Measurements from ENCODE around the gene MAN1C1.
A peak's percentile ranks its signal among the peaks of the same experiment; 100 is the strongest.

MAN1C1 gene

DNA sequence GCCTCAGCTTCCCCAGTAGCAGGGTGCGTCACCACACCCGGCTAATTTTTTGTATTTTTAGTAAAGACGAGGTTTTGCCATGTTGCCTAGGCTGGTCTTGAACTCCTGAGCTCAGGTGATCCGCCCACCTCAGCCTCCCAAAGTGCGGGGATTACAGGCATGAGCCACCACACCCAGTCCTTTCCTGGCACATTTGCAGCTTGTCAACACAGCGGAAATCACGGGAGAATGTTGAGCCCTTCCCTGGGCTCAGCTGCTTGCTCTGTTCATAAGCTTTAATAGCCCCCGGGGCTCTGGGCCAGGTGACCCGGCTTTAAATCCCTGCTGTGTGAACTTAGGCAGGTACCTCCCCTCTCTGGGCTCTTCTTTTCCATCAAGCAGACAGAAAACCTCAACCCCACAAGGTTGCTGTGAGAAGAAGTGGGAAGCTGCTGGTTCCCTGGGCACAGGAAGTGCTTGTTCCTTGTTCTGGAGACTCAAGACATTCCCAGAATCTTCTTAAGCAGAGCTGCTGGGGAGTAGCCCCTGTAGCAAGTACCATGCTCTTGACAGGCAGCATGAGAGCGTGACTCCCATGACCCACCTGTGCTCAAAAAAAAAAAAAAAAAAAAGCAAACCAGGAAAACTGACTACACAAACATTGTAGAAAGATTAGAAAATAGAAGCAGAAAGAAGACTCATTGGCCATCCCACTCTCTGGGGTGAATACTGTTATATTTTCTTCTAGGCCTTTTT, 168.9 kb downstream of the MAN1C1 start:
- DNase-seq, result no peak

DNA sequence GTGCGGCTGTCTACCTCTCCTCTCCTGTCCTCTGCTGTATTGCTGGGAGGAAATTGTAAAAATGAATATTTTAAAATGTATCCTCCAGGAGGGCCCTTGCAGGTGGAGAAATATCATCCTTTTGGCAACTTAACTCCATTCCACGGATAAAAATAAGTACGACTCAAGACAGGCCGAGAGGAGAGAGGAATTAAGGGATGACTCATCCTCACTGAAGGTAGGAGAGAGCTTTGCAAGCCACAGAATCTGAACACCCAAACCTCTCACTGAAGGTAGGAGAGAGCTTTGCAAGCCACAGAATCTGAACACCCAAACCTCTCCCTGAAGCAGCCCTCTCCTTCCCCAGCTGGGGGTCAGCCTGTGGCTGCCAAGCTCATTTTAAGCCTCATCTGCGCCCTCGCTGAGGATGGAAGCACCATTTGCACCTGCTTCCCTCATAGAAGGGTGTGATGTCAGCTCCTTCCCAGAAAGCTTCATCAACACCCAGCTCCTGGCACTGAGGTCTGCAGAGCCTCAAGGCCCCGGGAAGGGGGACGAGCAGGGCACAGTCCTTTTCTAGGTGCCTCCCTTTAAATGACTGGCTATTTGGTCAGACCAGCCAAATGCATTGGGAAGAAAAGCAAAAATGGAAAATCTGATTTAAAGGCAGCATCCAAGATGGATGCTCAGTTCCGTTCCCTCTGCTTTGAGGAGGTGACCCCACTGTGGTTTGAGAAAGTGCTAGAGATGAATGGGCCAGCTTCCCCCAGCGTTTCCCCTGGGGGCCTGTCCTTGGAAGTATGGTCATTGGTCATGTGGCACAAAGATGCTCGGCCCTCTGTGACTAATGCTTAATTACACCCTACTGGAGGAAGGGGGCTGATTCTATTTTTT, 170.5 kb downstream of the MAN1C1 start:
- no peak for DNase-seq

DNA sequence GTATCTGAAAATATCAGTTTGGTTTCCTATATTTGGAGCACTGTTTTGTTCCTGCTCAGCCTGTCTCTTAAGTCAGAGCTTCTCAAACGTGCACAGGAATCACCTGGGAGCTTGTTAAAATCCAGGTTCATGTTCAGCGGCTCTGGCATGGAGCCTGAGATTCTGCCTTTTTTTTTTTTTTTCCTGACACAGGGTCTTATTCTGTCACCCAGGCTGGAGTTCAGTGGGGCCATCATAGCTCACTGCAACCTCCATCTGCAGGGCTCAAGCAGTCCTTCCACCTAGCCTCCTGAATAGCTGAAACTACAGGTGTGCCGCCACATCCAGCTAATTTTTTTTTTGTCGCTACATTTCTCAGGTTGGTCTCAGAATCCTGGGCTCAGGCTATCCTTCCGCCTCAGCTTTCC, 171.2 kb downstream of the MAN1C1 start:
- no peak for DNase-seq

DNA sequence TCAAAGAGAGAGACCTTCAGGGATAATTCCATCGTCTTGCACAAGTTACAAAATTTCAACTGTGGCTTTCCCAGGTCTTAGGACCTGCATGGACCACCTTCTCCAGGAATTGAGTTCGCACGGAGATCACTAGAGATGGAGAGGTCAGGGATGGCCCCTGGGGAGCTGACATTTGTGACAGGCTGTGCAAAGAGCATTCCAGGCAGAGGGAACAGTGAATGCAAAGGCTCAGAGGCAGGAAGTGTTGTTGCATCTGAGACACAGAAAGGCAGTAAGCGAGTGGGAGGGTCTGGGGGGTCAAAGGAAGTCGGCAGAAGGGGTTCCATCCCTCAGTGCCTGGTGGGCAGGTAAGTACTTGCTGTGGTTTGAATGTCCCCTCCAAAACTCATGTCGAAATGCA, 173.9 kb downstream of the MAN1C1 start:
- DNase-seq, result no peak

DNA sequence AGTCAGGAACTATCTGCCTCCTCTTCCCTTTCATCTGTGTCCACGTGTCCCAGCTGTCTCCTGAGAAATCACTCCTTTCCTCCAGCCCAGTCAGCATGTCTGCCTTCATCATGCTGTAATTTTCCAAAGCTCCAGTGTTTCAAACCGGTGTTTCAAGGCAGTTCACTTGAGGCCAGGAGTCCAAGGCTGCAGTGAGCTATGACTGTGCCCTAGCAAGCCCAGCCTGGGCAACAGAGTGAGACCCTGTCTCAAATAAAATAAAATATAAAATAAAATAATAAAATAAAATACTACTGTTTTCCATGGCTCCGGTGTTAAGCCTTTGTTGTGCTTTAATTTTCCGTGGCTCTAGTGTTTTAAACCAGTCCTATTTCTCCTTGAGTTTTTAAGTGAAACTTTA, 175.5 kb downstream of the MAN1C1 start:
- no peak for DNase-seq

DNA sequence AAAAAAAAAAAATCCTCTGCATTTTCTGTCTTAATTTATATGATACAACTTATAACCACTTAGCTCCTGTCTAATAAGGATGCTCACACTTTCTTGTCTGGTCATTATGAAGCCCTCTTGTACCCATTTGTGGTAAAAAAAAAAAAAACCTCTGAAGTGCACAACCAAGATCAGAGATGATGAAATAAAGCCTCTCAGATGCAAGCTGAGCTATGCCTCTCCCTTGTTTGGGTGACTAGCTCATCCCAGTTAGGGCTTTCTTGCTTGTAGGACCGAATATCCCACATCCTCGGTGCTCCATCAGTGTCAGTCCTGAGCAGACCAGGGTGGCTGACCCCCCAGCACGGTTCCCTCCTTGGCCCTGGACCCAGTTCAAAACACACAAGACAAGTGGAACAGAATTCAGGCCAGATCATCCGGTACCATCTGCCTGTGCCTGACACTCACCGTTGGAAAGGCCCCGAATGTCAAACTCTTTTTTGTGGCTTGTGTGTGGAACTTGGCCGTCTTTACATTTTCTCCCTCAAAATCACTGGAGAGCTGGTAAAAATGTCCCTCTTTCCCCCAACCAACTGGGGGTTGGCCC, 177.1 kb downstream of the MAN1C1 start:
- no peak for DNase-seq

DNA sequence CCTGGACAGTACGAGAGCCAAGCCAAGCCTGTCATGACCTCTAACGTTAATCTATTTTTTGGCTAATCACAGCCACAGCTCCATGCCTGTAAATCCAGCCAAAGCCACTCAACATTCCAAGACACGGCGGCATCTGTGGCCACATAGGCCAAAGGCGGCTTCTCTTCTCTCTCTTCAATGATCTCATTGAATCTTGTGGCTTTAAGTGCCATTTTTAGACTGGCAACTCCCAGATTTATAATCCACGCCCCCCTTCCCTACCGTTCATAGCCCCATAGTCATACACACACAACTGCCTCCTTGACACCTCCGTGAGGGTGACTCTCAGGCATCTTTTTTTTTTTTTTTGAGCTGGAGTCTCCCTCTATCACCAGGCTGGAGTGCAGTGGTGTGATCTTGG, 177.7 kb downstream of the MAN1C1 start:
- no peak for DNase-seq

DNA sequence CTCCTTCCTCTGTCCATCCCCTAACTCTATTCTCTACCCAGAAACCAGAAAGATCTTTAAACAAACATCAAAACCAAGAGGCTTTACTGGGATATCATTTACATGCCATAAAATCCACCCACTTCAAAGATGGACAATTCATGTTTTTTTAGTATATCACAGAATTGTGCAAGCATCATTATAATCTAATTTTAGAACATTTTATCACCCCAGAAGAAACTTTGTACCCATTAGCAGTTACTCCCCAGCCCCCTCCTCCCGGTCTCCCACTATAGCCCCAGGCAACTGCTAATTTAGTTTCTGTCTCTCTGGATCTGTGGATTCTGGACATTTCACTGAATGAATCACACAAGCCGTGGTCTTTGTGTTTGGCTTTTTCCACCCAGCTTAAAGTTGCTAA, 178.6 kb downstream of the MAN1C1 start:
- DNase-seq, result no peak

DNA sequence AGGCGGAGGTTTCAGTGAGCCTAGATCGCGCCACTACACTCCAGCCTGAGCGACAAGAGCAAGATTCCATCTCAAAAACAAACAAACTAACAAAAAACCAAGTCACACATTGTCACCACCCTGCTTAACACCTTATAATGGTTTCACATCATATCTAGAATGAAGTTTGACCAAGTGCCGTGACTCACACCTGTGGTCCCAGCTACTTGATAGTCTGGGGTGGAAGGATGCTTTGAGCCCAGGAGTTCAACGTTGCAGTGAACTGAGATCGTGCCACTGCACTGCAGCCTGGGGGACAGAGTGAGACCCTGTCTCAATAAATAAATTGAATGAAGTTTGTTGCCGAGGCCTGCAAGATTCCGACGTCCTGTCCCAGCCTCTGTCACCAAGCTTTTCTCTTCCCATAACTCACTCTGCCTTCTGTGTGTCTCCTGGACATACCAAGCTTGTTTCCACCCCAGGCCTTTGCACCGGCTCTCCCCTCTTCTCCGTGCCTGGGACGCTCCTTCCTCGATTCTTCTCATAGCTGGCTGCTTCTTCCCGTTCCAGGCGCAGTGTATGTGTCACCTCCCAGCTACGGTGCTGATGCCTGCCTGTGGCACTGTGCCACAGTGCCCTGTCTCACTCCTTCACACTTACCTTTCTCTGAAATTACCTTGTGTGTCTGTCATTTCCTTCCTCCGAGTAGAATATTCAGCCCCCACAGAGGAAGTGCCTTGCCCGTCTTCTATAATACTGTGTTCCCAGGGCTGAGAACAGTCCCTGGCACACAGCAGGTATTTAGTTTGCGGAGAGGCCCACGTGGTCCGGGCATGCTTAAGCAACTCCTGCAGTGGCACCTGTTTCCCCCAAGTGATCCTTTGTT, 179.6 kb downstream of the MAN1C1 start:
- peak; percentile 57 for DNase-seq

DNA sequence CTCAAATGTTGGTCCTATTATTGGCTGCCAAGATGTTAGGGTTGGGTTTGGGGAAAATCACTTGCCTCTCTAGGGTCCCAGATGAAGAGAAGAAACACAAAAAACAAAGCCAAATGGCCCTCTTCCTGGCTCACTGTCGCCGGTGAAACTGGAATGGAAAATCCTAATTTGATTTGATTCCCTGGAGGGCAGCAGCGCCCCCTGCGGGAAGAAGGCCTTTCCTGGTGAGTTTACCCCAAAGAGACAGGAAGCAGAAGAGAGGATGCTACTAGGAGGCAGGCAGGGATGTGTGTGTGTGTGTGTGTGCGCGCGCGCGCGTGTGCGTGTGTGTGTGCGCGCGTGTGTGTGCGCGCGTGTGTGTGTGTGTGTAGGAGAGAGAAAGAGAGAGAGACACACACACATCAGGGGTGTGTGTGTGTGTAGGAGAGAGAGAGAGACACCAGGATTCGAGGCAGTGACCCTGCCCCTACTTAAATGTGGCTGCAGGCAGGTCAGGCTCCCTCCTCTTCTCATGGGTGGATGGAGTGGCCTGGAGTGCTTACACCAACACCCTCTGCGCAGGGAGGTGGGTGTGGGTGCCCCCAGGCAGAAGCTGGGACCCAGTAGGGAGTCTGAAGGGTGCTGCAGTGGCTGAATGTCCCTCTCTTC, 180.3 kb downstream of the MAN1C1 start:
- DNase-seq, result peak; percentile 95

DNA sequence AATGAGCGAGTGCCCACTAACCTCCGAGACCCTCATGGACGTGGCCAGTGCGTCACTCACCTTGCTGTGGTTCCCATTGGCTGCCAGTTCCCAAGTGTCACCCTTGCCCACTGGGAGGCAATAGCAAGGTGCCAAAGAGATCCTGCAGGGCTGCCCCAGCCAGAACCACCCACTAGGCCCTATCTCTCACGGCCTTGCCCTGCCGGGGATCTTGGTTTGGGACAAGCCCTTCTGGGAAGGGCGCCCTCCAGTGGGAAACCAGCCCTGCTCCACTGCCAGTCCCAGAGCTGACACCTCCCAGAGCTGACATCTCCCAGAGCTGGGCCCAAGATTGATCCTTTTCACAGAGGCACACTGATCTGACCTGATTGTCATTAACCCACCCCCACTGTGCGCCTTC, 181.3 kb downstream of the MAN1C1 start:
- peak; percentile 65 for DNase-seq

DNA sequence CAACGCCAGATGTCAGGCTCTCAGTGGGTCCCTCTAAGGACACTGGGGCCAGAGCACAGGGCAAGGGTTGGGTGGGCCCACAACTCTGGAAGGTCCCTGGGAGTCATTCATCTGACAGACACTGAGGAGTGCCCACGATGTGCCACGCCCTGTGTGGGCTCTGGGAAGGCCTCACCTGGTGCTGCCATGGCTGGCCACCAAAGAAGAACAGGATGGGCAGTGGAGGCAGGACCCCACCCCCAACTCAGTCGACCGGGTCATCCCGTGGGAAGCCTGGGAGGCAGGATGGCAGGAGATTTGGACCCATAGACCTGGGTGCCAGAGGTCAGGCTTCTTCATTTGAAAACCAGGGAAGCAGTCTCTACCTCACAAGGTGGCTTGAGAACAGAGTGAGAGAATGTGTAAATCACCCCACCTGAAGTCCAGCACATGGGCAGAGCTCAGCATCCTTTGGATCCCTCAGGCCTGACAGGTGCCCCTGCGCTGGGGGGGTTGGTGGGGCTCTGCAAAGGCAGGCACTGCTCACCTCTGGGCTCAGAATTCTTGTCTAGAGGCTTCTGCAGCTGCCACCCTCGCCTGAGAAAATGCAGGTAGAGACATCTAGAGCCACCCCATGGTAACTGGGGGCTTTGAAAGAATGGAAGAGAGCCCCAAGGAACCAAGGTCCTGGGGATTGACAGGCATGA, 182.2 kb downstream of the MAN1C1 start:
- DNase-seq, result no peak

DNA sequence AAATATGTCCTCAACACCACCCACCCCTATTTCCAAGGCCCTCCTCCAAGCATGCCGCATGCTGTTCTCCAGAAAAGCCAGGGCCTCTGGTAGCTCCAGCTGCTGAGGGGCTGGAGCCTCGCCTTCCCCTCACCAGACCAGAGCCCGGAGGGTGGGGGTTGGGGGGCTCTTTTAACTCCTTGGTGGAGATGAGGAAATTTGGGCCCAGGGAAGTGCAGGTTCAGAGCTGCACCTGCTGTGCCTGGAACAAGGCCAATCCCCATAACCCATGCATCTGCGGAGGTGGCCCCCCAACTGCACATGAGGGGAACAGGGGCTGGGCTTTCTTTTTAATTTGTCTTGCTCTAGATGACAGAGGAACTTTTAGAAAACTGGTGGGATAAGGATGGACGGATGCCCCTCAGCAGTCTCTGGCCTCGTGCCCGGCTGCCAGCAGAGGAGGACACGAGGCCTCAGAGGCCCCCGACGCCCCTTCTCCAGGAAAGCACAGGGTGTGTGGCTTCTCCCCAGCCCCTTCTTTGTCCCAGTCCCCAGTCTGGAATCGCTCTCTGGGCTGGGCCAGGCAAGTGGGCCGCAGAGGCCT, 182.9 kb downstream of the MAN1C1 start:
- DNase-seq, result no peak

DNA sequence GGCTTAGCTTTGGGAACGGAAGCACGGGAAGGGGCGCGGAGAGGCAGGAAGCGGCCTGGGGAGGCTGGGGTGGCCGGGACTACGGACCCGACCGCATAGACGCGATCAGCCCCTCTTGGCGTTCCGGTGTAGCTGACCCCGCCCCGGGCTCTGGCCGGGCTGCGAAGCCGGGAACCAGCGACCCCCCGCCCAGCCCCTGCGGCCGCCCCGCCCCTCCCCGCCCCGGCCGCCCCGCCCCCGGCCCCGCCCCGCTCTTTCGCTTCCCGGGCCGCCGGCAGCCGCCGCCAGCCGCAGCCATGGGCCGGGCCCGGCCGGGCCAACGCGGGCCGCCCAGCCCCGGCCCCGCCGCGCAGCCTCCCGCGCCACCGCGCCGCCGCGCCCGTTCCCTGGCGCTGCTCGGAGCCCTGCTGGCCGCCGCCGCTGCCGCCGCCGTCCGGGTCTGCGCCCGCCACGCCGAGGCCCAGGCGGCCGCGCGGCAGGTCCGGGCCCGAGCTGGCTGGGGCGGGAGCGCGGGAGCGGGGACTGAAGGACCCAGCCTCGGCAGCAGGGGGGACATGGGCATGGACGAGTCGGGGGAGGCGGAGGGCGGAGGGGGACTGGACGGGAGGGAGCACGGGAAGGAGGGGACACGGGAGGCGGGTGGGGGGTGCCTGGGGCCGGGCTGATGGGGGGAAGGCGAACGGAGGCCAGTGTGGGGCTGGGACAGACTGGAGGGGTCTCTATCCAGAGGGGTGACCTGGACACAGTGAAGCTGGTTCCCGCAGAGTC, 183.5 kb downstream of the MAN1C1 start, which contains the start of gene SELENON:
Gene SELENON (plus strand): TSS at position 259 of the 768 bp plus-strand sequence. CDS start 38 bp downstream, at position 297.
- peak; percentile 43 for DNase-seq

DNA sequence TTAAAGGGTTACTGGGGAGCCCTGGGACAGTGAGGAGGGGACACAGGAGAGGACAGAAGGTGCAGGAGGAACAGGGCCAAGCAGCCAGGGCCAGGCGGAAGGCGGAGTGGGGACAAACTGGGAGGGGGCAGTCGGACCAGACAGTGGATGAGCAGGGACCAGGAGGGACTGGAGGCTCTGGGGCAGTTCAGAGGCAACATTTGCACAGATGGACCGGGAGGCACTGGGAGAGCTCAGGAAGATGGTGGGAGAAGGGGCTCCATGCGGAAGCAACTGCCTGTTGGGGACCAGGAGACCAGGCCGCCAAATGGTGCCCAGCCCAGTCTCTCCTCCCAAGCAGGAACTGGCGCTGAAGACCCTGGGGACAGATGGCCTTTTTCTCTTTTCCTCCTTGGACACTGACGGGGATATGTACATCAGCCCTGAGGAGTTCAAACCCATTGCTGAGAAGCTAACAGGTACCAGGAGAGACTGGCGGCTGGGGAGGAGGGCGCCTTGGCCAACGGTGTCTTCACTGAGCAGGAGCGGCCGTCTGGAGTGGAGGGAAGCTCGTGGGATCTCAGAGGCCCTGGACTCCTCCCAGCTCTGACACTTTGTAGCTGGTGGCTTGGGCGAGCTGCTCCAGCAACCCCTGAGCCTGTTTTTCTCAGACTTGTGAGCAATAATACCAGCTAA, 184.2 kb downstream of the MAN1C1 start:
- DNase-seq, result no peak

DNA sequence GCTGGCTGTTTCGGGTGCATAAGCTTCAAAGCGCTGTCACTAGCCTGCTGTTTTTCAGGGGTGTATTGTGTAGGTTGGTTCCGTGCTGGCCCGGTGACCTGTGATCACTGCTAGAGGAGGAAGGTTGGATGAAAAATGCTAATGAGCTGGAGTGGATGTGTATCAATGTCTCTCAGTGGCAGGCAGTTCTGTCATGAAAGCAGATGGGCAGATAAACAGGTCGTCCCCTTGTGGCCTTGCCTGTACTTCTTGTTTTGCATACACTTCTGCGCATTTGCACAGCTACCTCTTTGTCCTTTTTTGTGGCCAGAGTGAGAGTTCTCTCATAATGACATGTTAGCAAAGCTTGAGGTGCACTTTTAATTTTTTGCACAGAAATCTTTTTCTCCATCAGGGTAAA, 186.3 kb downstream of the MAN1C1 start:
- DNase-seq, result no peak

DNA sequence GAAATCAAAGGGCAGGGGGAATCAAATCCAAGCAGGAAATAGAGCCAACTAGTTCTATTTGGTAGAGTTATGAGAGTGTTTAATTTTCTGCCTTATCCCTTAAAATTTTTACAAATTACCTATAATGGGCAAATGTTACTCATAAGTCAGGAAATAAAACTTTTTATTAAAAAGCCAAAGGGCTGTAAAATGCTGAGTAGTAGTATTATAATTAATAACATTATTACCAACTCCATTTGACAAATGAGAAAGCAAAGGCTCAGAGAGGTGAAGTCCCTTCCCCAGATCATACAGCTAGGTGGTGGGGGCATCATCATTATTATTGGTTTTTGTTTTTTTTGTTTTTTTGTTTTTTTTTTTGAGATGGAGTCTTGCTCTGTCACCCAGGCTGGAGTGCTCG, 186.8 kb downstream of the MAN1C1 start:
- no peak for DNase-seq

DNA sequence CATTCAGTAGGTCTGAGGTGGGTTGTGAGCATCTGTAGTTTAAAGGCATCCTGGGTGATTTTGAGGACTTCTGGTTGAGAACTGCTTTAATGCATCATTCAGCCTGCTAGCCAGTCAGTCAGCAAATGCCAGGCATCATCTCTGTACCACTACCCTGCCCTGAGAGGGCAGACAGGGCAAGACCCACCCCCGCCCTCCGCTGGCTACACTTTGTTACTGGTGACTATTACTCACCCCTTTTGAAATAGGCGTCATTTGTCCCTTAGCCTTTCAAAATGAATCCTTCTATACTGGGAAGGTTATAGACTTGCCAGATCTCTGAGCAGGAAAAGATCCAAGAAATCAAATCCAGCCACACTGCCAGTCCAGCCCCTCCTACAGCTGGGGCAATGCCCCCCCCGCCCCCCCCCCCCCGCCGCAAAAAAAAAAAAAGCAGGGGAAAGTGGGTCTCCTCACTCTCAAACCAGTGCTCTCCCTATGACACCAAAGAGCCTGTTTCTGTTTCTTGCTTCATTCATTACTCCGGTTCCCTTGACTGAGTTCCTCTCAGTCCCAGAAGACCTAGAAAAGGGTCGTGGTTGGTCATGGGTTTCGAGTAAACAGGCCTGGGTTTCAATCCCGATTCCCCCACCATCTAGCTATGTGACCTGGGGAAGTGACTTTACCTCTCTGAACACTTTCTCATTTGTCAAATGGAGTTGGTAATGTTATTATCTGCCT, 187.8 kb downstream of the MAN1C1 start:
- peak; percentile 64 for DNase-seq

Data from stimulated activated CD8-positive, alpha-beta memory T cell treated with anti-CD3 and anti-CD28 coated beads, Interleukin-4, amount 100 ng/mL, for 48 hours (primary cell).